GM19372 (cell line): ENCODE measurements around the gene RNF208.
"Not testable (repeated sequence)": the region's sequence is repeated elsewhere in the genome, so short reads cannot be mapped to it uniquely, and the experiment has no call there.

Experiments used
- ATAC-seq: cut with Tn5 transposase; IDR thresholded peaks from one replicate; pipeline ENCODE4 v1.9.1; 2021; ENCODE audit warnings: mild to moderate bottlenecking, low read depth, moderate library complexity; ENCODE audit not compliant: unreplicated experiment

RNF208 gene

DNA sequence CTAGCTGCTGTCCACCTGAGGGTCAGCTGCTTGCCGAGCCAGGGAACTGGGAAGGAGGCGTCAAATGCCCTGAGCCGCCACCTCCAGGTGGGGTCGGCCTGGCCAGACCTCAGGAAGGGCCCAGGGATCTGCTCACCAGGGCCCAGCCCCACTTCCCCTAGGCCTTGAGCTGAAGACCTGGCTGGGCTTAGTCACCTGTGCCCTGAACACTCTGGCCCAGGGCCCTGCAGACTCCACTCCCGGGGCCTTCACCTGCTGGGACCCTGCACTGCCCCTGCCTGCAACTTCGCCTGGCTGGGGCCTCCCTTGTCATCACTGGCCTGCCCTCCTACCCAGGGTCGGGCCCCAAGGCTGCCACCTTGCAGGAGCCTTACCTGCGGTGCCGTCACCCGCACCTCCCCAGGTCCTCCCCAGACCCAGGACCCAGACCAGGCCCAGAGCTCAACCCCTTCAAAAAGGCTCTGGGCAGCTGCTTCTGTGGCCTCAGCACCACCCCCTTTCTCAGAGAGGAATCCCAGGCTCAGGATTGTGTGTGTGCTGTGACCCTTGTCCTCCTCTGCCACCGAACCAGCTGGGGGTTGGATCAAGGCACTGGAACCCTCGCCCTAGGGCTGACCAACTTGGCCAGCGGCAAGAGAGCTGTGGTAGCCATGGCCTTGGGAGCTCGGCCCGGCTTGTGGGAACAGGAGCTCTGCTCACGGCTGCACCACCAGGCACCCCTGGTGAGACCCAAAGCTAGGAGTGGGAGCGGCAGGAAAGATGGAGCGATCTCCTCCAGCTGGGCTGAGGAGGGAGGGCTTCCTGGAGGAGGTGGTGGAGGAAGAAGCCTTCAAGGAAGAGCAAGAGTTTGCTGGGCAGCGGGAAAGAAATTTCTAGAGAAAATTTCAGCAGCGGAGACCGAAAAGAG lies 31.9 kb upstream of the RNF208 start:
- no peak for ATAC-seq

DNA sequence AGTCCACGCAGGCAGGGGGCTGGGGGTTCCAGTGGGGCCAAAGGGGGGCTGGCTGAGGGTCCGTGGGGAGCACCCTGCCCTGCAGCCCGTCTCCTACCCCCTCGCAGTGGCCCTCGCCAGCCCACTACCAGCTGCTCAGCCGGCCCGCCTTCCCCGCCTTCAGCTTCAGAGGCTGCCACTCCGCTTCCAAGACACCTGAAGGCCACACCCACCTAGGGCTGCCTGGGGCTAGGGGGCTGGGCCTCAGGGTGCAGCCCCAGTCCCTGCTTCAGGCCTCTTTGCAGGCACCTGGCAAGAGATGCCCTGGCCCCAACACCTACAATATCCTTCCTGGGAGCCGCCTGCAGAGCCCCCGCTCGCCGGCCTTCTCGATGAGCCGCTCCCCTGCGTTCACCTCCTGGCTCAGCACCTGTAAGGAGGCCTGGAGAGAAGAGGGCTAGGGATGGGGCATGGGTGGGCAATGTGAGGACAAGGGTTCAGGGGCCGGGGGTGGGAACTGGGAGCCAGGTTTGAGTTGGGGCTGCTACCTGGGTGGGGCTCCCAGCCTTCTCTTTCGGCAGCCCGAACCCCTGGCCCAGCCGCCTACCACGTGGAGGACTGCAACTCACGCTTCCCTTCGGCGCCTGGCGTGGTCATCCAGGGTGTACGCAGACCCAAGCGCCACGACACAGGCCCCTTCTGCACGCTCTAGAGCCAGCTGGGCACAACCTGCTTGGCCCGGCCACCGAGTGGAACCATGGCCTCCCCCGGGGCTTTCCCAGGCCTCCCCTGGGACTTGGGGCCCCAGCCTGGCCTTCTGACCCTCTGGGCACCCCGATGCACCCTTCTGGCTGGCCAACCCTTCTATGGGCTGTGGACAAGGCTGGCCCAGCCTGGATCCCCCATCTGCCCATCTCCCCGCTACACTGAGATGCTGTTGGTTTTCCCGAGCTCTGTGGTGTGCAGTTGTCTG lies 30.8 kb upstream of the RNF208 start:
- no peak for ATAC-seq

DNA sequence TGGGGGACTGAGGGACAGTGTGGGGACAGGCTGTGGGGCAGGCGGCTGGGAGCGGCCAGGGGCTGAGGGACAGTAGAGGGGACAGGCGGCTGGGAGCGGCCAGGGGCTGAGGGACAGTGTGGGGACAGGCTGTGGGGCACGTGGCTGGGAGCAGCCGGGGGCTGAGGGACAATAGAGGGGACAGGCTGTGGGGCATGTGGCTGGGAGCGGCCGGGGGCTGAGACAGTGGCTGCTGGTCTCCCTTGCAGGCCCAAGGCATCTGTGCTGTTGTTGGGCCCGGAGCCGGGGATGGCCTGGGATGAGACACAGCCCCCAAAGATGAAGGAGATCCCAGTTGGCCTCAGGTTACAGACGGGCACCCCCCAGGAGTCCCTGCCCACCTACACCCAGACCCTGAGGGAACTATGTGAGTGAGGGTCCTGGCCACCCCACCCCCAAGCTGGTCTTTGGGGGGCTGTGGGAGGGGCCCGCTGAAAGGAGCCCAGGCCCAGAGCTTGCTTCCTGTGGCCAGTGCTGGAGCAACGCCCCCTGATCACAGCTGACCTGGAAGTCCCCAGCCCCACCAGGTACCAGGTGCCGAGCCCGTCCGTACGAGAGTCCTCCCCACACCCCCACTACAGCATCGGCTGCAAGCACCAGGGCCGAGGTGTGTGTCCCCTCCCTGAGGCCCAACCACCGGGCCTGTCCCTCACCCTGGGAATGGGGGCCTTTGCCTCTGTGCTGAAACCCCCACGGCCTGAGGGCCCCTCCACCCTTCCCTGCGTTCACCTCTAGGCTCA lies 29.6 kb upstream of the RNF208 start:
- ATAC-seq, result no peak

DNA sequence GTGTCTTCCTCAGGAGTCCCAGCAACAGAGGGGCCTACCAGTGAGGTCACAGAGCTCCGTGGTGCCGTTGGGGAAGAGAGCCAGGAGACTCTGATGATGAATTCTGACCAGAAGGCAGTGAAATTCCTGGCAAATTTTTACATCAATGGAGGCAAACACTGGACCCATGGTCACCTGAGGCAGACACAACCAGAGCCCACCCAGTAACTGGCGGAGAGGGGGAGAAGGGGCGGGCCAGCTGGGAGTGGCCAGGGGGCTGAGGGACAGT lies 29.1 kb upstream of the RNF208 start, which contains the start of gene STPG3:
STPG3 (plus strand) TSS at position 93 of the 268 bp plus-strand sequence; CDS start at position 94, 1 bp downstream.
- ATAC-seq, result no peak

DNA sequence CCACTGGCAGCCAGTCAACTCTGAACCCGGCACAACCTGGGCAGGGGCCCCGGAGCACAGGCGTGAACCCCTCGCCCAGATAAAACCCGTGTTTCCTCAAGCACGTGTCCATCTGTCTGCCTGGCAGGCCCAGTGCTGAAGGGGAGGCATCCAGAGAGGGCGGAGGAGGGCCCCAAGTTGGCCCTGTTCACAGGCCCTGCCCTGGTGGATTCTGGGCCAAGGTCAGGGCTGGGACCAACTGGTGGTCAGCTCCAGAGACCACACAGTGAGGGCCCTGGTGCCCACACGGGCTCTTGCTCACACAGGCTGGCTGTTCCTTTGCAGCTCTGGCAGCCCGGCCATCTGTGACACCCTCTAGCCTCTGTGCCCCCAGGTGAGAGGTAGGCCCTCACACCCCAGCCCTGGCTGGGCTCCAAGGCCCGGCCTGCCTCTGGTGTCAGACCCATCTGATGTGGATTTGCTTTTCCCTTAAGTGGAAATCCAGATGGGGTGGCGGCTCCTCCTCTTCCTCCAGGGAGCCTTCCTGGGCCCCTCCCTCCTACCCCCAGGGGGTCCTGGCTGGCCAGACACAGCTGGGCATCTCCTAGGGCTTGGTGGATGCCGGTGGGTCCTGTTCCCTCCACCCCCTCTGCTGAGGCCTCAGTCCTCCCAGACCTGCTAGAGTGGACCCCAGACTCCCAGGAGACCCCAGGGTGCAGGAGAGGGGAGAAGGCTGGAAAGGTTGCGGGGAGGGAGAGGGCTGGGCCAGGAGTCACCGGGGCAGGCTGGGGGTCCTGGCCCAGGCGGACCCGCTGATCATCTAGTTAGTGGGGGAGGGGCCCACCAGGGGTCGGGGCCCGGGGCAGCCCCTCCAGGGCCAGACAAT lies 28.5 kb upstream of the RNF208 start:
- ATAC-seq, result no peak

DNA sequence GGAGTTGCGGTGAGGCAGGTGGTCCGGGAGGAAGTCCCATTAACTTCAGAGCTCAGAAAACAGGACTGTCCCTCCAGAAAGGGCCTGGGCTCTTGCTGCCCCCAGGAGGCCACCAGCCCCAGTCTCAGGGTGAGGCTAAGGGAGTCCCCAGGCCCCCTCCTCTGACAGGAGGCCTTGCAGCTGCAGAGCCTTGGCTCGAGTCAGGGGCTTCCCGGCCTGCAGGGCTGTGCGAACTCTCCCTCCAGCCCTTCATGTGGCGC lies 25.8 kb upstream of the RNF208 start:
- no peak for ATAC-seq

DNA sequence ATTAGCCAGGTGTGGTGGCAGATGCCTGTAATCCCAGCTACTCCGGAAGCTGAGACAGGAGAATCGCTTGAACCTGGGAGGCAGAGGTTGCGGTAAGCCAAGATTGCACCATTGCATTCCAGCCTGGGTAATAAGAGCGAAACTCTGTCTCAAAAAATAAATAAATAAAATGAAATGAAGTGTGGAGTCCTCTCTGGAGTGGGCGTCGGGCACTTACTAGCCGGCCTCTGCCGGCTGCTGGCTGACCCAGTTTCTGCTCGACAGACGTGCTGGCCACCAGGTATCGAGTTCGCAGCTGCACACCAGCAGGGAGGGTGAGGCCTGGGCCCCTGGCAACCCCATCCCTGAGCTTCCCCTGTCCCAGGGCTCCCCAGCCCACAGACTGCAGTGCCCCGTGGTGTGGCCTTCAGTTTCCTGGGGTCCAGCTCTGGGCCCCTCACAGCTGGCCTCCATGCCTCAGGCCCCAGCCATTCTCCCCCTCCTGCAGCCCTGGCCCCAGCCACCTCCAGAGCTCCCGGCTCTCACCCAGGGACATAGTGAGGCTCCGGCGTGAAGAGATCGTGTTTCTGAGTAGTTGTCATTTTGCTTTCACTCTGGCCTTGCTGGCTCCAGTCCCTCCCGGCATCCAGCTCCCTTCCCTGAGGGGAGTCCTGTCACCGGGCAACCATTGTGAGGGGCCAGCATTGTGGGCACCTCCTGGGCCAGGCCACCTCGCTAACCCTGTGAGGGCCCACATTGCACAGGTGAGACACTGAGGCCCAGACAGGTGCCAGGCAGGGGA lies 25.3 kb upstream of the RNF208 start:
- no peak for ATAC-seq

DNA sequence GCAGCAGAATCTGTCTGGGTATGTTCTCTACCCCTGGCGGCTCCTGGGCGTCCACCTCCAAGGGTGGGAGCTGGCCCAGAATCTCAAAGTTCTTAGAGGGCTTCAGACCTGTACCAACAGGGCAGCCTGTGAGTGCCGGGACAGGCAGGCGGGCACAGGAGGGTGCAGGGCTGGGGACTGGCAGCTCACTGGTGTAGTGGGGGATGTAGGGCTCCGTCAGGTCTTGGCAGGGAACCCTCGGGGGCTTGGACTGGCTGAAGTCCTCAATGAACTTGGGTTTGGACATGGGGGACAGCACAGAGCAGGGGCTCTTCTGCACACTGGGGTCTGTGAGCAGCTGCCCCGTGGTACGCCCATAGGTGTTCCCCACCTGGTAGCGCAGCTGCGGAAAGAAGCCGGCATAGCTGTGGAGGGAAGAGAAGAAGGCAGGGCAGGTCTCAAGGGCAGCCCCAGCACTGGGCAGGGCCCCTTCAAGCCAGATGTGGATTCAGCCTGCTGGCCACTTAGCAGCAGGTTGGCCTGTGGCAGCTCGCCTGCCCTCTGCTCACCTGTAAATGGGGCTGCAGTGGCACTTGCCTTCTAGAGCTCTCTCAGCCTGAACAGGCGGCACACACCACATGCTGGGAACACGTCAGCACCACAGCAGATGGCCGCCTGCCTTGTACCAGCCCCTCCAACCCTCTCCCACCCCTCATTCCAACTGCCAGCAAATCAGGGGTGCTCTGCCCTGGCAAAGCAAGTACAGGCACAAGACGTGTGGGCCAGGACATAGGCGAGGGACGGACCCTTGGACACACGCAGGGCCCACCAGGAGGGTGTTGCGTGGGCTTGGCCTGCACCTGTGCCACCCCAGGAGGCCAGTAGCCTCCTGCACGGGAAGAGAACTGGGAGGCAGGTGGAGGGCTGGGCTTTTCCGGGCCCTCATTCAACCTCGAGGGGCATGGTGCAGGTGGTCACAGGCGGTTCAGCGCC lies 23.7 kb upstream of the RNF208 start:
- ATAC-seq, result no peak

DNA sequence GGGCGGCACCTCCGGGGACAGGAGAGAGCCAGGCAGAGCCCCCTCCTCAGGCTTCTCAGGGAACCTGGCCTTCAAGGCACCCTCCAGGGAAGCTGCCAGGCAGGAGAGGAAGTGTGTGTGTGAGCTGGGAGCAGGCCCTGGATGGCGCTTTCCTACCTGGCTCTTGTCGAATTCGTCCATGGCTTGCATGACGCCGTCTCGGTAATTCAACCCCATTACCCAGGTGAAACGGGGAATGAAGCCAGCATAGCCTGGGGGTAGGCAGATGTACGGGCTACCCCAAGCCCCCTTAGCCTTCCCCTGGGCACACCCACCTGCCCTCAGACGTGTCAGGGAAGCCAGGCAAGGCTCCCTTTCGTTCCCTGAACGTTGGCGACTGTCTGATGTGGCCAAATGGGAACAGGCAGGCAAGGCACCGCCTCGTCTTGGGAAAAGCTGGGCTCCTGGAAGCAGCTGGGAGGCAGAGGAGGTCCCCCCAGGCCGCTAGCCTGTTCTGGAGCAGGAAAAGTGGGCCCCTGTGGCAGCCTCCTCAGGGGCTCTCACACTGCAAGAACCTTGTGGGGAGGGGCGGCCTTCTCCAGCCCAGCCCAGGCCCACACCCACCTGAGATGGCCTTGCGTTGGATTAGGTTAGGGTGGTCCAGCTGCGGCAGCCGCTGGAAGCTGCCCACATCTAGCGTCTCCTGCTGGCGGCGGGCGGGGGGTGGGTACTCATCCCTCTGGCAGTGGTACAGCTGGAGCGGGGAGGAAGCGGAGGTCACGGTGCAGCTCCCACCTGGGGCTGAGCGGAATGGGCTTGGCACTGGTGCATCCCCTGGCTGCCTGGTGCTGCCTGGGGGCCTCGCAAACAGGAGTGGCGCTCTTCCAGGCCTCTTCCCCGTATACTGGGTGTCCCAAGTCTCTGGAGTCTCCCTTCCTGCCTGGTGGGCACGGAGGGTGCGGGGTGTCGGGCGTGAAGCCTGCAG lies 22.7 kb upstream of the RNF208 start:
- ATAC-seq, result no peak

DNA sequence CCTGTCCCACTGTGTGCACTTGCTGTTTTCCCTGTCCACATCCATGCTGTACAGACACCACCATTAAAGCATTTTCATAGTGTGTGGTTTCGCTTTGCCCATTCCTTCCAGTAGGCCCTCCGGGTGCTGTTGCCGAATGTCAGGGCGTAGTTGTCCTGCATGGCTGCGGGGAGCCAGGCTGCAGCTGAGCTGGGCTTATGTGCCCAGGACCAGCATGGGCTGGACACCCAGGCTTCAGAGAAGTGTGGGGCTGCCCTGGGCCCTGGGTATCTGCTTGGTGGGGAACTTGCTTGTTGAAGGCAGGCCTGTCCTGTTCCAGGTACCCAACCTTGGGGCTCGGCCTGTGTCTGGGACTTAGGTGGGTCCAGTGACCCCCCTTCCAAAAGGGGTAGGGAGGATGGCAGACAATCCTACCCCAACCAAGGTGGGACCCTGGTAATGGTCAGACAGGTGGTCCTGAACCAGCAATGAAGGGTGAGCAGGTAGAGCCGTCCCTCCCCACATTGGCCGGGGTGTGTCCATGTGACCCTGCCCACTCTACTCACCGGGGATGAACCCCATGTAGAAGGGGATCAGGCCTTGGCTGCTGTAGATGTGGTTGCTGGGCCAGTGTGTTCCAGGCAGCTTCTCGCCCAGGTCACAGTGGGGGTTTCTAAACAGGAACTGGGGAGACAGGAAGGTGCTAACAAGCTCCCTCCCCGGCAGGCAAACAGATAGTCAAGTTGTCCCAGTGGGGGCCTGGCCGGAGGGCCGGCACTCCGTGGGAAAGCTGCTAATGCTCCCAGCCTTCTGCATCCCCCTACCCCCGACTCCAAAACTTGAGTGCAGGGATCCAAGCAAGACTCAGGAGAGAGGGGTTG lies 21.8 kb upstream of the RNF208 start:
- ATAC-seq, result no peak

DNA sequence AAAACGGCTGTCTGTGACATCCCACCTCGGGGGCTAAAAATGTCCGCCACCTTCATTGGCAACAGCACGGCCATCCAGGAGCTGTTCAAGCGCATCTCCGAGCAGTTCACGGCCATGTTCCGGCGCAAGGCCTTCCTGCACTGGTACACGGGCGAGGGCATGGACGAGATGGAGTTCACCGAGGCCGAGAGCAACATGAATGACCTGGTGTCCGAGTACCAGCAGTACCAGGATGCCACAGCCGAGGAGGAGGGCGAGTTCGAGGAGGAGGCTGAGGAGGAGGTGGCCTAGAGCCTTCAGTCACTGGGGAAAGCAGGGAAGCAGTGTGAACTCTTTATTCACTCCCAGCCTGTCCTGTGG lies 21.2 kb upstream of the RNF208 start:
- not testable (repeated sequence) for ATAC-seq

DNA sequence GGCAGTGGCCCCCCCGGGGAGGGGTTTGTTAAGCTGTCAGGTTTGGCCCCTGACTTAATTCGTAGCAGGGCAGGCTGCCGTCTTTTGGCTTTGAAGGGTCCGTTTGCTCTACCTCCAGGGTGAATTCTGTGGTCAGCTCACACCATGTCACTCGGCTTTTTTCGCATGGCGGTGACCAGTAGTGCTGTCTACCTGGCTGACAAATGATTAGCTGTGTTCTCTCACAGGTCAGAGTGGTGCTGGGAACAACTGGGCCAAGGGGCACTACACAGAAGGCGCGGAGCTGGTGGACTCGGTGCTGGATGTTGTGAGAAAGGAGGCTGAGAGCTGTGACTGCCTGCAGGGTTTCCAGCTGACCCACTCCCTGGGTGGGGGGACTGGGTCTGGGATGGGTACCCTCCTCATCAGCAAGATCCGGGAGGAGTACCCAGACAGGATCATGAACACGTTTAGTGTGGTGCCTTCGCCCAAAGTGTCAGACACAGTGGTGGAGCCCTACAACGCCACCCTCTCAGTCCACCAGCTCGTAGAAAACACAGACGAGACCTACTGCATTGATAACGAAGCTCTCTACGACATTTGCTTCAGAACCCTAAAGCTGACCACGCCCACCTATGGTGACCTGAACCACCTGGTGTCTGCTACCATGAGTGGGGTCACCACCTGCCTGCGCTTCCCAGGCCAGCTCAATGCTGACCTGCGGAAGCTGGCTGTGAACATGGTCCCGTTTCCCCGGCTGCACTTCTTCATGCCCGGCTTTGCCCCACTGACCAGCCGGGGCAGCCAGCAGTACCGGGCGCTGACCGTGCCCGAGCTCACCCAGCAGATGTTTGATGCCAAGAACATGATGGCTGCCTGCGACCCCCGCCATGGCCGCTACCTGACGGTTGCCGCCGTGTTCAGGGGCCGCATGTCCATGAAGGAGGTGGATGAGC lies 20.5 kb upstream of the RNF208 start:
- no peak for ATAC-seq

DNA sequence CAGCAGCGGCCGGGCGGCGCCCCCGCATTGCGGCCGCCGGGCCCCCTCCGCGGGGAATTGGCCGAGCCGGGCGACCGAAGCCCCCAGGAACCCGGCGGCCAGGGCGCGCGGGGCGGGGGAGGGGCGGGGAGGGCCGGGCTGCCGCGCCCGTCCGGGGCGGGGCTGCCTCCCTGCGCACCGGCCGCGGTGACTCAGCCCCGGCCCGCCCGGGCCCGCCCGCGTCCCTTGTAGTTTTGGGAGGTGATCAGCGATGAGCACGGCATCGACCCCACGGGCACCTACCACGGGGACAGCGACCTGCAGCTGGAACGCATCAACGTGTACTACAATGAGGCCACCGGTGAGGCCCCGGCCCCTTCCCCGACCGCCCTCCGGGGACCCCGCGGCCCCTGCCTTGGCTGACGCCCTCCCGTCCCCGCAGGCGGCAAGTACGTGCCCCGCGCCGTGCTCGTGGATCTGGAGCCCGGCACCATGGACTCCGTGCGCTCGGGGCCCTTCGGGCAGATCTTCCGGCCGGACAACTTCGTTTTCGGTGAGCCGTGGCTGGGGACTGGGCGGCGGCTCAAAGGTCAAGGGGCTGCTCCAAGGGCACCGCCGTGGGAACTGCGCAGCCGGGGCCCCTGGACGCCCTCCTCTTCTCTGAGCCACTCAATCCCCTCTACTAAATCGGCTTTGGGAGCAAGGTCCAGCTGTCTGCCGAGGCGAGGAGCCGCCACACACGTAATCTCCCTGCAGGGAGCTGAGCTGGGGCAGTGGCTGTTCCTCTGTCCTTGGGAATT lies 19.6 kb upstream of the RNF208 start:
- no peak for ATAC-seq

DNA sequence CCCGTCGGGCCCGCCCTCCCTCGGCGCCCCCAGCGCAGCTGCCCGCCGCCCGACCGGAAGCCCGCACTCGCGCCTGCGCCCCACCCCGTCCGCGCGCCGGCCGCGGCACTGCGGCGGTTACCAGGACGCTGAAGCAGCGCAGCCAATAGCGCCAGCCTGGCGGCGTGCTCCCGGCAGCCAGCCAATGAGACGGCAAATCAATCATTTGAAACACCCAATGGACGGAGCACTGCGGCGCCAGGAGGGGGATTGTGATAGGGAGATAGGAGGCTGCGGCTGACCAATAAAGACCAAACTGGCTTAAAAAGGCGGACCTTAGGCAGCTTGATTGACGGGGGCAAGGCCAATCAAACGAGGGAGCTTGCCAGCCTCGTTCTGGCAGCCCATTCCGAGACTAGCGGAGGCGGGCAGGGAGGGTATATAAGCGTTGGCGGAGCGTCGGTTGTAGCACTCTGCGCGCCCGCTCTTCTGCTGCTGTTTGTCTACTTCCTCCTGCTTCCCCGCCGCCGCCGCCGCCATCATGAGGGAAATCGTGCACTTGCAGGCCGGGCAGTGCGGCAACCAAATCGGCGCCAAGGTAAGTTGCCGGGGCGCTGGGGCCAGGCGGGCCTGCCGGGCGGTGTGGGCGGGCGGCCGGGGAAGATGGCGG lies 18.9 kb upstream of the RNF208 start, which contains the start of gene TUBB4B:
TUBB4B (plus strand) TSS at position 447 of the 649 bp plus-strand sequence; CDS start at position 521, 74 bp downstream.
- peak; percentile 55 for ATAC-seq
